ENCODE results near the gene PRDM15.

PRDM15 gene

DNA sequence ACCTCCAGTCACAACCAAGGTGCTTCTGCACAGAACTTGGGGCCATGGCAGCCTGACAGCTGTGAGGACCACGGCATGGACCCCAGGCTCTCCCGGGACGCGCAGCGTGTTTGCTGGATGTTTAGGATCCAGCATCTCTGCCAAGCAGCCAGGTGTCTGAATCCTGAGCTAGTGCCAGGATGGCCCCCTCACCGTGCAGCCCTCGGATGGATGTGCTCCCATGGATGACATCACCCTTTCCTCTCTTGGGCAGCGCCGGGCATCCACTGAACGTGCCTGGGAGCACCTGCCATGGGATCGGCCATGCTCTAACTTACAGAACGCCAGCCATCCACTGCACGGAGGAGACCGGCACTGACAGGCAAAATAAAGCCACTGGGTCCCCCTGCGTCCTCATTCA, 53.9 kb downstream of the PRDM15 start:
- DNase-seq (ENCODE audit: low read depth in 2 of 2), result no peak

DNA sequence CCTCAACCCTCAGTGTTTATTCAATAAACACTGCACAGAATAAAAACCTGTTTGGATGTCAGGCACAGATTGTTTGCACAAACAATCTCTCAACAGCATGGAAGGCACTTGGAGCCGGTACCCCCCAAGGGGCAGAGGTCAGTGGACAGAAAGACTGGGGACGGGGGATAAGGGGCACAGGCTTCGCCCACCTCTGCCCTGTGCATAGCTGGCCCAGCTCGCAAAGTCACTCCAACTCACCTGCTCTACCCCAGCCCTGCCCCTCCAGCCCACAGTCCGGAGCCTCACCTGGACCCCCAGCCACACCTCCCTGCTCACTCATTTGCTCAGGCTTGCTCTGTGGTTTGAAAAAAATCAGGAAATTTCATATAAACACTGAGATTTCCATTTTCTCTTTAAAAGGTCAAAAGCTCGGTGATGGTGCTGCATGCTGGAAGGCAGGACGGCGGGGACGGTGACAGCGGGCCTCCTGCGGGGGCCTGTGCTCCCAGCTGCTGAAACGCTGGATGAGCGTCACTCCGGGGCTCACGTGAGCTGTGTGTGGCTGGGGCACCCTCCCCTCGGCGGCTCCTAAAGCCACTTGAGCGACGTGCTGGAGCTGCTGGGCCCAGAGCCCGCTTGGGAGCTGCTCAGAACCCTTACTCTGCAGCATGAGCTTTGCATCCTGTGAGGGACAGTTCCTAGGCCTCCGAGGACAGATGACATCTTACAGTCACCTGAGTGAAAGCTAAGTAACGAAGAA, 54.5 kb downstream of the PRDM15 start:
- DNase-seq (ENCODE audit: low read depth in 2 of 2), result no peak

DNA sequence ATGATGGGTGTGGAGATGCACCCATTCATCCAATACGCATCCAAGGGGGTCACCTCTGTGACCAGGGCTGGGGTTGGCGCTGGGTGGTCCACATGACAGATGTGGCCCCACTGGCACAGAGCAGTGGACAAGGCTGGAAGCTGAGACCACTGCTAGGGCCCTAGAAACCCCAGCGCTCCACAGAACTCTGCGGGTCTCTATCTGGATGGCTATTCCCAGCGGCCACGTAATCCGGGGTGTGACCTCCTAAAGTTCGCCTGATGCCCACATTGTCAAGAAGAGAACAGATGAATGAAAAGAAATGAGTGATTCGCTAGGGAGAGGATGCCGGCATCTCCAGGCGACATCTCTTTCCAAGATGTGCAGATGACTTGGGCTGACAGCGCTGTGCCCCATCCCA, 55.2 kb downstream of the PRDM15 start:
- no peak for DNase-seq (ENCODE audit: low read depth in 2 of 2)

DNA sequence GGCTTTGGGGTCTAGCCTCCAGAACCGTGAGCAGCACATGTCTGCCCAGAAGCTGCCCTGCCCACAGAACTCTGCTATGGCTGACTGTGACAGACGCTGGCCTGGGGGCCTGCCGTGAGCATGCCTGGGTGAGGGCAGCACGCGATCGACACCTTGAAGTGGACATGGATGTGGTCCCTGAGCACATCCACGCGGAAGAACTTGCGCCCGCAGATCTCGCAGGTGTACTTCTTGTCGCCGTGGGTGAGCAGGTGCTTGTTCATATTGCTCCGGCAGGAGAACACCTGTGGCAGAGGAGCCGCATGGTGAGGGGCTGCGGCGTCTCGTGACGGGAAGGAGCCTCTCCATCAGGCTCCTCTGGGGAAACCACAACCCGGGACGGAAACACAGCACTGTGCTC, 56.0 kb downstream of the PRDM15 start:
- DNase-seq (ENCODE audit: low read depth in 2 of 2), result no peak

DNA sequence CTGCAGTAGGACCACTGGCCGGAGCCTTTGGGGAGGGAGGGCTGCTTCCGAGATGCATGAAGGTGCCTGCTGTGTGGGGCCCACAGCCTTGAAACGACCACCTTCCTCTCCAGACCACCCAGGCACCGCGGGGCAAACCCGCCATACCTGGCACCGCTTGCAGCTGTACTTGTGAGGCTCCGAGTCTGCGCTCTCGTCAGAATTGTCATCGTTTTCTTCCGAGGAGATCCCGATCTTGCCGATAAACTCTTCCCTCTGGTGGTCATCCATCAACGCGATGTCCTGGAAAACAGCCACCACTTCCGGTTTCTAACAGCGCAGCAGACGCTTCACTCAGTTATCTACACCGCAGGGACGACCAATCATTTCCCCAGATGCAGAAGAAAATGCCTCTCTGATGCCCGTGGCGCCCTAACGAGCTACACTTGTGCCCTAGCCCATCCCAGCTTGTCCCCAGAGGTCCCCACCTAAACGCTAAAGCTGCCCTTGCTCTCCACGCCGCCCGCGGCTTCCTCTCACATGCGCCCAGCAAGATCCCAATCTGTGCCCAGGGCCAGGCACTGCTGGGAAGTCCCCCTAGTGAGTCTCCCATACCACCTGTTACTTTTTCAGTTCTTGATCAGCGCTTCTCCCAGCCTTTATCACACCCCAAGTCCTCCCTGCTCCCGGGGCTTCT, 57.2 kb downstream of the PRDM15 start:
- DNase-seq (ENCODE audit: low read depth in 2 of 2), result no peak

DNA sequence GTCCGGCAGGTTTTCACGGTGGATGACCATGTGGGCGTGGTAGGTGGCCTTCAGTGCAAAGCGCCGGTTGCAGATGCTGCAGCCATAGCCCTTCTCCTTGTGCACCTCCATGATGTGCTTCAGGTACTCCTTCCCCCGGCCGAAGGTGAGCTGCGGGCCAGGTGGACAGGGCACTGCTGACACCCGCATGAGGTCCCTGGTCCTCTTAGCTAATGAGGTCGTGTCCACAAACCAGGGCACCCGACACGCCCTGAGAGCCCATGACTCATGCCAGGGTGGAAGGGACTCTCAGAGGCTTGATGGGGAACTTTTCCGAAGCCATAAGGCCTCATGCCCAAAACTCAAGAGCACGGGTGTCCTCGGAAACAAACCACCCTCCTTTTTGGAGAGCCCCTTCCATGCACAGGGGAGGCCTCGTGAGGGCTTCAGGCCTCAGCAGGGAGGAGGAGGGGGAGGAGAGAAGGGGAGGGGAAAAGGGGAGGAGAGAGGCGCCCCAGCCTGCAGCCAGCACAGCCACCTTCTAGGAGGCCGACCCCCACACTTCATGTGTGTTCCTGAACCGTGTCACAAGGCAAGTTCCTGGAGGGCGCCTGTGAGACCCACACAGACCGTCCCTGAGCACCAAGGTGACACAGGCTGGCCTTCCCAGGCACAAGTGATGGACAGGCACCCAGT, 57.9 kb downstream of the PRDM15 start:
- DNase-seq (ENCODE audit: low read depth in 2 of 2), result no peak

DNA sequence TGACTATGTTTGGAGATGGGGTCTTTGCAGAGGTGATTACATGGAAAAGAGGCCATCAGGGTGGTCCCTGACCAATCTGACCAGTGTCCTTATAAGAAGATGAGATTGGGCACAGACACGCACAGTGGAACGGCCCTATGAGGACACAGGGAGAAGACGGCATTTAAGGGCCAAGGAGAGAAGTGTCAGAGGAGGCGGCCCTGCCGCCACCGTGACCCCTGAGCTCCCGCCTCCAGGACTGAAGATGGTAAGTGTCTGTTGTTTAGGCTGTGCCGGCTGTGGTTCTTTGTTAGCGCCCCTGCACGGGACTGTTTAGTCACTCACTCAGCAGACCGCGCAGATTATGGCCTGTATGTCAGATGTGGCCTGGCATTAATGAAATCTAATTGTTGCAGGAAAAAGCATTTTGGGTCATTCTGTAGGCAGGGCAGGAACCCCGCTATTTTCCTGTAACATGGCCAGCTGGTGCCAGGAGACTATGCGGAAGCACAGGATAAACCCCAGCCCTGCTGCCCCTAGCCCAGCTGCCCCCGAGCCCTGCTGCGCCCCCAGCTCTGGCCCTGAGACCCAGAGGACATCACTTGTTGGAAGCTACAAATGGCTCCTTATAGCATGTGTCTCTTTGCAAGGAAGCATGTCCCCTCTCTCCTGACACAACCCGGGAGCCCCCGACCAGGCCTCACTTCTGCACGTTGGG, 58.6 kb downstream of the PRDM15 start:
- no peak for DNase-seq (ENCODE audit: low read depth in 2 of 2)

DNA sequence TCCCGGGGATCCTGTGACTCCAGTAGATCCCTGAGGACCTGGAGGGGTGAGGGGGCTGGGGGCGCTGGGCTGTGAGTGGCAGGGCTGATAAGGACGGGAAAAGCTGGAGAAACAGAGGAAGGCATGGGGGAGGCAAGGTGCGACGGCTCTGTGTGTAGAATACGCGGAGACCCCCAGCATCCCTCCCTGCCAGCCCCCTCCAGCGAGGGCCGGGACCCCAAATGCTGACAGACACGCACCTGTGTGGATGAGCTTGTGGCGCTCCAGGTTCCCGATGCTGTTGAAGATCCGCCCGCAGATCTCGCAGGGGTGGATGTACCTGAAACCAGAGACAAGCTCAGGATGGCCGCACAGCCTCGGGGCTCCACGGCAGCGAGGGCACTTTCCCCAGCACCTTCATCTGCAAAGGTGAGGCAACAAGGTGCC, 59.3 kb downstream of the PRDM15 start:
- no peak for DNase-seq (ENCODE audit: low read depth in 2 of 2)

DNA sequence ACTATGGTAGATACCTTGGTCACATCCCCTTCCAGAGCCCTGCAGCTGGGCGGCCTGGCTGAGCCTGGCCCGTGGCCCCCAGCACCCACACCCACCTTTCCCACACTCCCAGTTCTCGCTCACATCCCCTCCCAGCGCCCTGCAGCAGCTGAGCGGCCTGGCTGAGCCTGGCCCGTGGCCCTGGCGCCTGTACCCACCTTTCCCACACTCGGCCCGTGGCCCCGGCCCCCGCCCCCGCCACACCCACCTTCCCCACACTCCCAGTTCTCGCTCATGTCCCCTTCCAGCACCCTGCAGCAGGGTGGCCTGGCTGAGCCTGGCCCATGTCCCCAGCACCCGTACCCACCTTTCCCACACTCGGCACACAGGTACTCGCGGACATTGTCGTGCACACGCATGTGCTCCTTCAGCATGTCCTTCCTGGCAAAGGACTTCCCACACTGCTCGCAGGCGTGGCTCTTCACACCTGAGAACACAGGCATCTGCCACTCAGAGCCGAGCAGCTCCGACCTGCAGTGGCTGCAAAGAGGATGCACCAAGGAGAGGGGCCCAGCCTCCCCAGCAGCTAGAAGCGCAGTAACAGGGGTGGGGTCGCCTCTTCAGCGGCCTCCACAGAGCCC, 59.8 kb downstream of the PRDM15 start:
- no peak for DNase-seq (ENCODE audit: low read depth in 2 of 2)

DNA sequence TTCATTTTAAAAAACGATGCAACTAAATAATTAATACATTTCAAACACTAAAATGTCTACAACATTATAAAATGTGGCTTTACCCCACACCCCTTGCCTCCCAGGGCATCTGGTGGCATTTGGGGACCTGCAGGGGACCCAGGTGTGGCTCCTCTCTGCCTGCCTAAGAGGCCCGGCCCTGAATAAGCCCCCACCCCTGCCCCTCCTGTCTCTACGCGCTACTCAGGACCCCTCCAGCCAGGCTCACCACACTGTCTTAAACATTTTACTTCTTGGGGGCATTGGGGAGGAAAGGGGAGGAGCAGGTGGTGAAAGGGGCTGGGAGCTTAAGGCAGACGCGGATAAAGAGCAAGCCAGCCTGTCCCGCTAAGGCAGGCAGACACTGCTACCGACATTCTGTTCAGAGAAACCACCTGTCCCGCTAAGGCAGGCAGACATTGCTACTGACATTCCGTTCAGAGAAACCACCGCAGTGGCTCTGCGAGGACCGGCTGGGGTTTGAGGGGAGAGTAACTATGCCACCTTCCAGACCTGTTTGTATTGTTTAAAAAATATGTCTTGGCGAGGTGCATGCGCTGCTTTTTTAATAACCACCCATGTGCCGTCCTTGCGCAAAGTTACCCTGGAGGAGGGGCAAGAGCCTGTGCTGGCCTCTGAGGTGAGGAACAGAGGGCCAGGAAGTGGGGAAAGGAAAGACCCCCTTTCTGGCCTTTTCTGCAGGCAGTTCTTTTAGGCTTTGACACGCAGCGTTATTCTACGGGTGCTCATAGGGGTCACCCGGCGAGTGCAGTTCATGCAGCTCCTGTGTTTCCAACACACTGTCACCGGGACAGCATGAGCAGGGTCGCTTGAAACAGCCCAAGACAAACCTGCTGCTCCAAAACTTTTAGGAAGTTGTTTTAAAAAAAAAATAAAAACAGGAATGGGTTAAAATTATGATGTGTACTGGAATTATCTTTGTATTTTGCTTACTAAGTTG, 61.0 kb downstream of the PRDM15 start:
- no peak for DNase-seq (ENCODE audit: low read depth in 2 of 2)

DNA sequence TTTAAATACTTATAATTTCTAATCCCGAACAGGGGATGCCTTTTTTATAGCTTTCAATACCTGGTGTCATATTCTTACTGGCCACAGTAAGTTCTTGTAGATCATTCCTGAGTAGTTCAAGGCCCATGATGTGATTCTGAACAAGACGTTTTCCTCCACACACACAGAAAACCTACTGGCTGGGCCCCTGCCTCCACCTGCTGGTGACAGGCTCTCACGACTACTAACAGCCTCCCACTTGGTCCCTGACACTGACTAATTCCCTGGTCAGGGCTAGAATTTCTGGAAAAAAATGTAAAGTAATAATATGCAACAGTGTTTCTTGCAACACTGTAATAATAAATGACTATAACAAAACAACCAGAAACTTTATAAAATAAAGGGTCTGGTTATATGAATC, 61.9 kb downstream of the PRDM15 start:
- no peak for DNase-seq (ENCODE audit: low read depth in 2 of 2)

DNA sequence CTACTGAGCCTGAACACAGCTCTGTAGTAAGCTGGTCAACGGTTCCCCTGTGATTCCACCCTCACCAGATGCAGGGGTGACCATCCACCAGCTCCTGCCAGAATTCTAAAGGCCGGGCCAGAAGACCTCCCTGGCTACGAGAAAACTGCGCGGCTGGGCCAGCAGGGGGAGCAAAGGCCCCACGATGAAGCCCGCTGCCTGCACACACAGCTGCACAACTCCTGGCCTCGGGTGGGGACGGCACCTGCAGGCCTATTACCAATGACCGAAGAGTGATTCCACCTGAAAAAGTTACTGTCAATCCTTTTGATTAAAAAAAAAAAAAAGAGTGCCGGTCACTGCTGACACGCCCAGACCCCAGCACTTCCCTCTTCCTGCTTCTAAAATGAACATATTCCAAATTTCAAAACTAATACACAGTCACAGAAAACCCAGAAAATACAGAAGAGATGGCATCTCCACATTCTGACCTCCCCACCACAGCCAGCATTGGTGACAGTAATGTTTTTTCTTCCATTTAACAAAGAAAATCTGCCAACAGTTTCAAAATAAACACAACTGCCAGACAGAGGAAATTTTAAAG, 62.5 kb downstream of the PRDM15 start:
- peak; percentile 29 for DNase-seq (ENCODE audit: low read depth in 2 of 2)

DNA sequence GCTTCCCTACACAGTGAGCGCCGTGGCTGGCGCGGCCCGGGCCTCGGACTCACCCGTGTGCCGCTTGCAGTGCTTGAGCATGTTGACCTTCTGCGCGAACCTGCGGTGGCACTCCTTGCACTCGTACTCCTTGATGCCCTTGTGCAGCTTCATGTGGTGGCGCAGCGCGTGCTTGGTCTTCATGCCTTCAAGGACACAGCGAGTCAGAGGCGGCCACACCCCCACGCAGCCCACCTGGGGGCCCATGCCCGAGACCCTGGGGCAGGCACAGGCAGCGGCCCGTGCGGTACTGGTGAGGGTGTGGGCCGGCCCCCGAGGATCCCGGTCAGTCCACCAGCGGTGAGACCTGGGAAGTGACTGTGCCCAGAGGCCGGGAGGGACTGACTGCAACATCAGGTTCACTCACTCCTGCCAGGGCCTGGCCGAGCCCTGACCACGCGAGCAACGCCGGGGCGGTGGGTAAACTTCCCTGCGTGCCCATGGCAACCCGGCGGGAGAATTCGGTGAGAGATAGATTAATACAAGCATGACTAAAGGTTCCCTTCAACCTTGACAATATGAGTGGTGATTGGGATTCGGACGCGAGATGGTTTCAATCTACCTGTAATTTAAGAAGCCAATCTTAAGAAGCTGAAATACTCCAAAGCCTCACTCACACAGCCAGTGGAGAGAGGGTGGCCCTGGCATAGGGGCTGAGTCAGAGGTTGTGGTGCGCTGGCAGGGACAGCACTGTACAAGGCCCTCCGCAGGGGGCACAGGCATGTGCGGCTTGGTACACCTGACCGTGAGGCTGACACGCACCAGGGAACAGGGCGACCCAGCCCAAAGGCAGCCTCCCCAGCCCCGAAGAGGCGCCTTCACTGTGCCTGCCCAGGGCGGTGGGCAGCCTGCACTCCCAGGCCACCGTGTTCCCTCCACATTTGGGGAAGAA, 63.2 kb downstream of the PRDM15 start:
- no peak for DNase-seq (ENCODE audit: low read depth in 2 of 2)

DNA sequence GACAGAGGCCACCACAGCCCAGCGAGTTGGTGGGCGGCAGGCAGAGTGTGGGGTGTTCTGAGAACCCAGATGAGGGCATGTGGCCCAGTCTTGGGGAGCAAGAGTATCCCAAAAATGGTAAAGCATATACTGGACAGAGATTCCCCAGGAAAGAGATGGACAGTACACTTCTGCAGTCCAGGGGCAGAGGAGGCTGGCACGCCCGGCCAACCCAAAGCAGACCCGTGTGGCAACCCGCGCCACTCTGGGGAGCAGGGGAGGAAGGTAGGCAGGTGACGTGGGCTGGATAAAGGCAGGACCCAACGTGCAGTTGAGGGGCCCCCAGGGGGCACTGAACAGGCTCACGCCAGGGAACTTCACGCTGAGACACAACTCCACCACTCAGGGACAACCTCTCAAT, 65.9 kb downstream of the PRDM15 start:
- DNase-seq (ENCODE audit: low read depth in 2 of 2), result no peak

DNA sequence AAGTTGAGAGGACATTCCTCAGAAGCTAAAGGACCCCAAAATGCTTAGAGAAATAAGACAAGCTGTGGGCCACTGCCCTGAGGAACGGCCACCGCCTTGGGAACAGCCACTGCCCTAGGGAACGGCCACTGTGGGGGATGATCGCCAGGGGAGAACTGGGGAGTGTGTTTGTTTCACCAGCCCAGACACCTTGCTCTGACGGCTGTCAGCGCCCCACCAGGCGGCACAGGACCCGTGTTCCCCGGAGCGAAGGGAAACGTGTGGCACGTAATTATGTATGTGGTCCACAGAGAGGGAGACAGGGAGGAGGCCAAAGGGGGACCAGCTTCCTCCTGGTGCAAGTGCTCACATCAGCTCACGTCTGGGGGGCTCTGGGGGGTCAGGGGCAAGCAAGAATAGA, 66.5 kb downstream of the PRDM15 start:
- DNase-seq (ENCODE audit: low read depth in 2 of 2), result no peak

DNA sequence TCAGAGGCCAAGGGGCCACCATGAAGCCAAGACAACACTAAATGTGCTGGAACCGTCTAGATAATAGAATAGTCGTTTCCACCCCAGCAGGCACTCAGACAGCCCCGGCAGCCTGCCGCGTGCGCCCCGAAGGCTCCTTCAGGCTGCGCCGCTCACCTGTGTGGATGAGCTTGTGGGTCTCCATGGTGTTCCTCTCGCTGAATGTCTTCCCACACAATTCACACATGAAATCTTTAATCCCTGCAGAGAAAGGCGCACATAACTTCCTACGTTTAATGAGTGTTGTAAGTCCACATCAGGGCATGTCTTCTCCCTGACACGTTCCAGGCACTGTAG, 68.6 kb downstream of the PRDM15 start:
- no peak for DNase-seq (ENCODE audit: low read depth in 2 of 2)

DNA sequence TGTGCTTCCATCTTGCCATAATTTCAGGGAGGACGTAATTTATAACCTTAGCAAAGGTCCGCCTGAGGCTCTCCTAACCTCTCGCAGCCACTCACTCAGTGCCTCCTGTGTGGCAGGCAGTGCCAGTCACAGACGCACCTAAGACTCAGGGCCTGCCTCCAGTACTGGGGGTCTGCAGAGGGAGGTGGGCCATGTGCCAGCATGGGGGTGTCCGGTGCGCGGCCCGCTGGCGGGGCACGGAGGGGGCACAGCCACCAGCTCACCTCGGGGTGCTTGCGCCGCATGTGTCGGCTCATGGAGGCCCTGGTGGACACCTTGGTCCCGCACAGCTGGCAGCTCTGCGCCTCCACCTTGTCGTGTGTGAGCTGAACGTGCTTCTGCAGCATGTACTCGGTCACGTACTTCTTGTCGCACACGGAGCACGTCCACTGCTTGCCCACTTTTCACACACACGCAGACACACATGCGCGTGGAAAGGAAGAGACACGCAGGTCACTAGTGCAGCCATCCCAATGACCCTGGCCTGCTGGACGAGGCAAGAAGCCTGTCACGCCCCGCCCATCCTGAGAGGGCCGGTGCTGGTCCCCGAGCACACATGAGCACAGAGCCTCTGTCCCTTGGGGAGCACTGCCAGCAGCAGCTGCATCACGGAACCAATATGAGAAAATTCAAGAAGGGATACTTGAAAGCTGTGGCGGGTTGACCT, 69.1 kb downstream of the PRDM15 start:
- DNase-seq (ENCODE audit: low read depth in 2 of 2), result no peak

DNA sequence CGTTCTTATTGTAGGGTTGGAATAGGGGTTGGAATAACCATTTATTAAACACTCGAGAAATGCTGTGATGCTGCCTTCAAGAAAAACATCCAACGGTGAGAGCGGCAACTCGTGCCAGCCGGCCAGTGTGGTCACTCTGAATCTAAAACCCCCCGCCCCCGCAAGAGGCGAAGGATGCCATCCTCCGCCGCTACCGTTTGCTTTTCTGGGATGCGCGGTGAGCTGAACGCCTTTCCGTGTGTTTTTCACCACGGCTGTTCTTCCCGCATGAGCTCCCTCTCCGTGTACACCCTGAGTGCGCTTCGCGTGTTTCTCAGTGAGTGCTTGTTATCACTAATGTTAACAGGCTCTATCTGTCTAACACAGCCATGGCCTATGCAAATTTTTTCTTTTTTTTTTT, 70.3 kb downstream of the PRDM15 start:
- no peak for DNase-seq (ENCODE audit: low read depth in 2 of 2)

DNA sequence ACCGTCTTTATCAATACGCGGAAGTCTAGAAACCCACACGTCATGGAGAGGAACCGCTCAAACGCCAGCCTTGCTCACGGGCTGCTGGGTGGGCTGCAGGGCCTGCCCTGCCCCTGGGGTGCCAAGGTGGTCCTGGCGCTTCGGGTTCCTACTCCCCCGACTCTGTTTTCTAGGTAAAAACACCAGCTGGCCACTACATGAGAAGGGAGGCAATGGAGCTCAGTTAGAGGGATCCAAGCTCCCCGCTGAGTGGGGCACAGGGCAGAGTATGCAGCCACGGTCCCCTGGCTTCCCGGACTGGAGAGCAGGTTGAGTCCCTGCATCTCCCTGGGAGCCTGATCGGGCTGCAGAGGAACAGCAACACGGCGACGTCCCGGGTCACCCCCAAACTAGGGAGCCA, 71.0 kb downstream of the PRDM15 start:
- no peak for DNase-seq (ENCODE audit: low read depth in 2 of 2)

All from stimulated activated CD4-positive, alpha-beta T cell treated with anti-CD3 and anti-CD28 coated beads, Interleukin-1b, Interleukin-23, amount 100 ng/mL, for 1 hour (primary cell).